ENCODE data around the gene PRDX6.
A peak's percentile ranks its signal among the peaks of the same experiment; 100 is the strongest.

The PRDX6 gene

GRCh38 chr1:173476665-173477285 lies 360 bp upstream of the PRDX6 start:
- peak overlapping the region; percentile 93 for H3K56ac ChIP-seq (ENCODE audit: low read length)
- peak overlapping the region; percentile 73 for H3K4me3 ChIP-seq (ENCODE audit: low read length)
- H3K9ac ChIP-seq (ENCODE audit: low read length) = peak overlapping the region; percentile 93
- peak overlapping the region; percentile 89 for H3K4me2 ChIP-seq (ENCODE audit: low read length)
- peaks cover 6% of the 10 kb centered on the region for H3K36me3 ChIP-seq (ENCODE audit: control insufficient read depth, insufficient read depth, low read length)
- no peak overlapping the region for H3K23ac ChIP-seq (ENCODE audit: low read length)
- no peak overlapping the region for H2AK5ac ChIP-seq (ENCODE audit: low read length)
- no peak overlapping the region for H2BK15ac ChIP-seq (replicated peaks; ENCODE audit: low read depth)
- peak overlapping the region; percentile 11 for H3K18ac ChIP-seq (ENCODE audit: low read length)
- H2BK120ac ChIP-seq (ENCODE audit: low read depth, low read length) = no peak overlapping the region
- peak; percentile 98 for DNase-seq
- peaks cover 2% of the 10 kb centered on the region for H3K4me1 ChIP-seq (ENCODE audit: control insufficient read depth, low read depth, low read length)
- no peak overlapping the region for H4K5ac ChIP-seq (ENCODE audit: low read length)
- peak overlapping the region; percentile 75 for H3K27ac ChIP-seq (ENCODE audit: low read depth, low read length)
- H3K4ac ChIP-seq (ENCODE audit: low read depth, low read length) = no peak overlapping the region
- H4K8ac ChIP-seq (ENCODE audit: low read depth, low read length) = no peak overlapping the region
- peak overlapping the region; percentile 64 for H2BK5ac ChIP-seq (ENCODE audit: low read length)
- H3K27me3 ChIP-seq (ENCODE audit: insufficient read depth, low read length, poor library complexity) = no peaks in the 10 kb centered on the region
- H3K79me1 ChIP-seq (ENCODE audit: low read length) = peaks cover 10% of the 10 kb centered on the region
- no CpG with 5 or more reads among the region's 62 CpGs for WGBS (ENCODE audit: extremely low coverage, insufficient coverage, low lambda C conversion rate)
- H3K79me2 ChIP-seq (ENCODE audit: control insufficient read depth, insufficient read depth, low read length) = peaks cover 37% of the 10 kb centered on the region

- Histone ChIP-seq H2BK5ac (ENCODE audit: low read length) (no peak overlapping the region), H3K4me3 (ENCODE audit: low read length) (peak overlapping the region; percentile 68), H3K56ac (ENCODE audit: low read length) (peak overlapping the region; percentile 98), H3K79me2 (ENCODE audit: control insufficient read depth, insufficient read depth, low read length) (peaks cover 37% of the 10 kb centered on the region), H3K27me3 (ENCODE audit: insufficient read depth, low read length, poor library complexity) (no peaks in the 10 kb centered on the region), H3K9ac (ENCODE audit: low read length) (peak overlapping the region; percentile 98), H3K18ac (ENCODE audit: low read length) (peak overlapping the region; percentile 62), H3K4me2 (ENCODE audit: low read length) (peak overlapping the region; percentile 58), H4K8ac (ENCODE audit: low read depth, low read length) (no peak overlapping the region), H2BK15ac (replicated peaks; ENCODE audit: low read depth) (no peak overlapping the region), H2BK120ac (ENCODE audit: low read depth, low read length) (no peak overlapping the region), H4K5ac (ENCODE audit: low read length) (no peak overlapping the region), H2AK5ac (ENCODE audit: low read length) (no peak overlapping the region), H3K27ac (ENCODE audit: low read depth, low read length) (no peak overlapping the region), H3K4ac (ENCODE audit: low read depth, low read length) (peak overlapping the region; percentile 76), H3K36me3 (ENCODE audit: control insufficient read depth, insufficient read depth, low read length) (peaks cover 8% of the 10 kb centered on the region), H3K23ac (ENCODE audit: low read length) (no peak overlapping the region), H3K4me1 (ENCODE audit: control insufficient read depth, low read depth, low read length) (peaks cover 2% of the 10 kb centered on the region), H3K79me1 (ENCODE audit: low read length) (peaks cover 9% of the 10 kb centered on the region)
- no CpG with 5 or more reads among the region's 9 CpGs for WGBS (ENCODE audit: extremely low coverage, insufficient coverage, low lambda C conversion rate)
- DNase-seq = peak; percentile 44
Observed at GRCh38 chr1:173478094-173478674, 1.0 kb downstream of the PRDX6 start.

- Histone ChIP-seq H4K8ac (ENCODE audit: low read depth, low read length) (no peak overlapping the region), H4K5ac (ENCODE audit: low read length) (no peak overlapping the region), H3K4me2 (ENCODE audit: low read length) (peak overlapping the region; percentile 56), H3K23ac (ENCODE audit: low read length) (no peak overlapping the region), H2BK15ac (replicated peaks; ENCODE audit: low read depth) (no peak overlapping the region), H3K27me3 (ENCODE audit: insufficient read depth, low read length, poor library complexity) (no peaks in the 10 kb centered on the region), H3K27ac (ENCODE audit: low read depth, low read length) (no peak overlapping the region), H3K79me2 (ENCODE audit: control insufficient read depth, insufficient read depth, low read length) (peaks cover 37% of the 10 kb centered on the region), H3K79me1 (ENCODE audit: low read length) (peaks cover 8% of the 10 kb centered on the region), H3K4ac (ENCODE audit: low read depth, low read length) (no peak overlapping the region), H3K56ac (ENCODE audit: low read length) (peak overlapping the region; percentile 70), H3K18ac (ENCODE audit: low read length) (no peak overlapping the region), H3K9ac (ENCODE audit: low read length) (peak overlapping the region; percentile 53), H3K4me1 (ENCODE audit: control insufficient read depth, low read depth, low read length) (peaks cover 2% of the 10 kb centered on the region), H3K4me3 (ENCODE audit: low read length) (peak overlapping the region; percentile 5), H2AK5ac (ENCODE audit: low read length) (no peak overlapping the region), H2BK120ac (ENCODE audit: low read depth, low read length) (no peak overlapping the region), H2BK5ac (ENCODE audit: low read length) (no peak overlapping the region), H3K36me3 (ENCODE audit: control insufficient read depth, insufficient read depth, low read length) (peaks cover 10% of the 10 kb centered on the region)
- DNase-seq = no peak
- no CpG with 5 or more reads among the region's 4 CpGs for WGBS (ENCODE audit: extremely low coverage, insufficient coverage, low lambda C conversion rate)
Observed at GRCh38 chr1:173479649-173480048, 2.5 kb downstream of the PRDX6 start.

GRCh38 chr1:173481195-173481772 lies 4.1 kb downstream of the PRDX6 start:
- H4K5ac ChIP-seq (ENCODE audit: low read length) = no peak overlapping the region
- H3K9ac ChIP-seq (ENCODE audit: low read length) = no peak overlapping the region
- H3K27ac ChIP-seq (ENCODE audit: low read depth, low read length) = no peak overlapping the region
- H2AK5ac ChIP-seq (ENCODE audit: low read length) = no peak overlapping the region
- no peaks in the 10 kb centered on the region for H3K27me3 ChIP-seq (ENCODE audit: insufficient read depth, low read length, poor library complexity)
- H2BK15ac ChIP-seq (replicated peaks; ENCODE audit: low read depth) = no peak overlapping the region
- no peak overlapping the region for H3K4me3 ChIP-seq (ENCODE audit: low read length)
- H3K56ac ChIP-seq (ENCODE audit: low read length) = no peak overlapping the region
- peaks cover 32% of the 10 kb centered on the region for H3K79me2 ChIP-seq (ENCODE audit: control insufficient read depth, insufficient read depth, low read length)
- no CpG with 5 or more reads among the region's 1 CpG for WGBS (ENCODE audit: extremely low coverage, insufficient coverage, low lambda C conversion rate)
- no peak overlapping the region for H4K8ac ChIP-seq (ENCODE audit: low read depth, low read length)
- peaks cover 16% of the 10 kb centered on the region for H3K36me3 ChIP-seq (ENCODE audit: control insufficient read depth, insufficient read depth, low read length)
- H3K4me2 ChIP-seq (ENCODE audit: low read length) = no peak overlapping the region
- H3K4ac ChIP-seq (ENCODE audit: low read depth, low read length) = no peak overlapping the region
- no peak overlapping the region for H3K23ac ChIP-seq (ENCODE audit: low read length)
- no peak overlapping the region for H3K18ac ChIP-seq (ENCODE audit: low read length)
- no peak overlapping the region for H2BK120ac ChIP-seq (ENCODE audit: low read depth, low read length)
- DNase-seq = no peak
- peaks cover 7% of the 10 kb centered on the region for H3K79me1 ChIP-seq (ENCODE audit: low read length)
- H2BK5ac ChIP-seq (ENCODE audit: low read length) = no peak overlapping the region
- no peaks in the 10 kb centered on the region for H3K4me1 ChIP-seq (ENCODE audit: control insufficient read depth, low read depth, low read length)

- H3K4me3 ChIP-seq (ENCODE audit: low read length) = no peak overlapping the region
Observed at GRCh38 chr1:173482683-173483082, 5.5 kb downstream of the PRDX6 start.

More at GRCh38 chr1:173482683-173483082, 5.5 kb downstream of the PRDX6 start:
- H3K27me3 ChIP-seq (ENCODE audit: insufficient read depth, low read length, poor library complexity) = no peaks in the 10 kb centered on the region
- no peak overlapping the region for H4K5ac ChIP-seq (ENCODE audit: low read length)
- no peak overlapping the region for H2BK15ac ChIP-seq (replicated peaks; ENCODE audit: low read depth)
- H4K8ac ChIP-seq (ENCODE audit: low read depth, low read length) = no peak overlapping the region
- no peak overlapping the region for H3K23ac ChIP-seq (ENCODE audit: low read length)
- H3K79me2 ChIP-seq (ENCODE audit: control insufficient read depth, insufficient read depth, low read length) = peaks cover 27% of the 10 kb centered on the region
- H3K9ac ChIP-seq (ENCODE audit: low read length) = no peak overlapping the region
- peaks cover 7% of the 10 kb centered on the region for H3K79me1 ChIP-seq (ENCODE audit: low read length)
- H3K18ac ChIP-seq (ENCODE audit: low read length) = no peak overlapping the region
- H3K4ac ChIP-seq (ENCODE audit: low read depth, low read length) = no peak overlapping the region
- WGBS (ENCODE audit: extremely low coverage, insufficient coverage, low lambda C conversion rate) = no CpG with 5 or more reads among the region's 1 CpG
- H2BK5ac ChIP-seq (ENCODE audit: low read length) = no peak overlapping the region
- H3K56ac ChIP-seq (ENCODE audit: low read length) = no peak overlapping the region
- H3K27ac ChIP-seq (ENCODE audit: low read depth, low read length) = no peak overlapping the region
- no peak overlapping the region for H2BK120ac ChIP-seq (ENCODE audit: low read depth, low read length)
- H3K4me2 ChIP-seq (ENCODE audit: low read length) = no peak overlapping the region
- no peak for DNase-seq
- H3K36me3 ChIP-seq (ENCODE audit: control insufficient read depth, insufficient read depth, low read length) = peaks cover 17% of the 10 kb centered on the region
- H2AK5ac ChIP-seq (ENCODE audit: low read length) = no peak overlapping the region
- H3K4me1 ChIP-seq (ENCODE audit: control insufficient read depth, low read depth, low read length) = no peaks in the 10 kb centered on the region

All from mesendoderm (in vitro differentiated cells).